GM12872 (cell line): Measurements from ENCODE around the gene TPCN2.

Source experiments
- TF ChIP-seq, protein P1 (sequence below): IDR thresholded peaks from 3 replicates; pipeline ENCODE4 v1.5.1; 2011; ENCODE audit warnings: low read depth, mild to moderate bottlenecking, low read length, moderate library complexity; ENCODE audit not compliant: insufficient read depth

The TPCN2 gene

DNA sequence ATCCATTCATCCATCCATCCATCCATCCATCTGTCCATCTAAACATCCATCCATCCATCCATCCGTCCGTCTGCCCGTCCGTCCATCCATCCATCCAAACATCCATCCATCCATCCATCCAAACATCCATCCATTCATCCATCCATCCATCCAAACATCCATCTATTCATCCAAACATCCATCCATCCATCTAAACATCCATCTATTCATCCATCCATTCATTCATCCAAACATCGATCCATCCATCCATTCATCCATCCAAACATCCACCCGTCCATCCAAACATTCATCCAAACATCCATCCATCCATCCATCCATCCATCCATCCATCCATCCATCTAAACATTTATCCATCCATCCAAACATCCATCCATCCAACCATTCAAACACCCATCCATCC is 61.7 kb downstream of the TPCN2 start:
- TF ChIP-seq, protein P1, sequence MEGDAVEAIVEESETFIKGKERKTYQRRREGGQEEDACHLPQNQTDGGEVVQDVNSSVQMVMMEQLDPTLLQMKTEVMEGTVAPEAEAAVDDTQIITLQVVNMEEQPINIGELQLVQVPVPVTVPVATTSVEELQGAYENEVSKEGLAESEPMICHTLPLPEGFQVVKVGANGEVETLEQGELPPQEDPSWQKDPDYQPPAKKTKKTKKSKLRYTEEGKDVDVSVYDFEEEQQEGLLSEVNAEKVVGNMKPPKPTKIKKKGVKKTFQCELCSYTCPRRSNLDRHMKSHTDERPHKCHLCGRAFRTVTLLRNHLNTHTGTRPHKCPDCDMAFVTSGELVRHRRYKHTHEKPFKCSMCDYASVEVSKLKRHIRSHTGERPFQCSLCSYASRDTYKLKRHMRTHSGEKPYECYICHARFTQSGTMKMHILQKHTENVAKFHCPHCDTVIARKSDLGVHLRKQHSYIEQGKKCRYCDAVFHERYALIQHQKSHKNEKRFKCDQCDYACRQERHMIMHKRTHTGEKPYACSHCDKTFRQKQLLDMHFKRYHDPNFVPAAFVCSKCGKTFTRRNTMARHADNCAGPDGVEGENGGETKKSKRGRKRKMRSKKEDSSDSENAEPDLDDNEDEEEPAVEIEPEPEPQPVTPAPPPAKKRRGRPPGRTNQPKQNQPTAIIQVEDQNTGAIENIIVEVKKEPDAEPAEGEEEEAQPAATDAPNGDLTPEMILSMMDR, result no peak

DNA sequence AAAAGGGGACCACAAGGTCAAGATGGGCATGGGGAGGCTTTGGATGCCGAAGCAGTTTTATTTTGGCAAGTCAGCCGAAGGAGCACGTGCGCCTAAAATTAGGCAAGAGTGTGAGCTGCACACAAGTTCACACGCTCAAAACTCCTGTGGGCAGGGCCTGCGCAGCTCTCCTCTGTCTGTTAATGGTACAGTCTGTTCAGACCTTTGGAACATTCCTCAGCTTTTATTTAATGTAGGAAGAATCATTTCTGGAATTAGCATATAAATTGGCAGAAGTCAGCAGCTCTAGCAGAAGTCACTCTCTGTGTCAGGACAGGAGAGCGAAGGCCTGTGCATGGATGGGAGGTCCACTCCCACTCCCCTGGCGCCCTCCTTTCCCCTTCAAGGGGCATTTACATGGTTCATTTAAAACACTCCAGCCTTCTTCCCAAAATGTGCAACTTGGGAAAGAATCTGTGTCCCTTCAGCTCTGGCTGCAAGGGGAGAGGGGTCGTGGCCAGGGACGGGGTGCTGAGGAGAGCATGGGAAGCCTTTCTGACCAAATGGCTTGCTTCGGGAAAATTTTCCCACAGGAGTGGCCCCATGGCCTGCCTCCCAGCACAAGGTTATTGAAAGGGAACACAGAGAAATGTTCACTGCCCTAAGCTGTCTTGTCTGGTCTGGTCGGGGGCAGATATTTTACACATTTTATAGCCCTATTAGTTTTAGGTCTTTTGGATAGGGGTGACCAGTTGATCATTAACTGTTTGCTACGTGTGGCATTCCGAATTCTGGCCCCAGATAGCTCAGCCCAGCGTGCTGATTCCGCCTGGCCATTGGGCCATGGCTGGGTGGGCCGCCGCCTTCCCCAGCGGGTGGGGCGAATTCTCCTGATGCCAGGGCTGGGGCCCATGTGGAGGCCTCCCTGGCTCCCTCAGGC is 63.2 kb downstream of the TPCN2 start:
- TF ChIP-seq, protein P1, result no peak

DNA sequence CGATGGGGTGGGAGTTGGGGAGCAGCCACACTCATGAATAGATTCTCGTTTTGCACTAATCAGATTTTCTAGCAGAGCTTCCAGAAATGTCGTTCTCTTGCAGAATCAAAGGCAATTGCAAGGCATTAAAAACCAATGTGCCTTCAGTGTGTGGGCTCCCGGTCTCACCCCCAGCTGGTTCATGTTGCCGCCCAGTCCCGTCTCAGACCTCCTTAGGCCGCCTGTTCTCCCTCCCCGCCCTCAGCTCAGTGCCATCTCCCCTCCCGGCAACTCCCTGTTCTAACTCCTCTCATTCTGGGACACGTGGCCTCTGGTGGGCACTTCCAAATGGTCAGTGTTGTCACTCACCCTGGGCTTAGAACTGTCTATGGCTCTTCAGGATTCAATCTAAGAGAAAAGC is 64.5 kb downstream of the TPCN2 start:
- TF ChIP-seq, protein P1, result no peak

DNA sequence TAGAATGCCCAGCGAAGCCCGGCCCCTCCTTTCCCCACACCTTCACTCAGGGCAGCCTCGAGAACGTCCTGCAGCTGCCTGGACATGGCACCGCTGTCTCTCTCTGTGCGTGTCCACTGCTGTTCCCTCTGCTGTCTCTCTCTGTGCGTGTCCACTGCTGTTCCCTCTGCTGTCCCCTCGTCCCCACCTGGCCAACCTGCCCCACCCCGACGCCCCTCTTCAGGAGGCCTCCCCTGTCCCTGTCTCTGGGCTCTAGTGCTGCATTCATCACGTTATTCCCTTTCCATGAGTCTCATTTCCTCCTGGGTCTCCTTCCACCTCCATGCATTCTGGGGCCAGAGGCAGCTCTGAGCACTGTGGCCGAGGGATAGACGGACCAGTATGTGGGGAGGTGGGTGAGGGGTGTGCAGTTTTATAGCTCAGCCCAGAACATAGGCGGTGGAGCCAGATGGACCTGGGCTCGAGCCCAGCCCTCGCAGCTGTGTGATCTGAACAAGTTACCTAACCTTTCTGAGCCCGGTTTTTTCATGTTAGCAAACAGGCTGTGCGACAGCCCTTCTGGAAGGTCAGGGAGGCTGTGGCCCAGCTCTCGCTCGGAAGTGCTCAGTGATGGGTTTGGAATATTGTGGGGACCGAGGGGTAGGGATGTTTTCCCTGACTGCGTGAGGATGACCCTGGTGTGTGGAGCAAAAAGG is 65.1 kb downstream of the TPCN2 start:
- TF ChIP-seq, protein P1, result no peak

DNA sequence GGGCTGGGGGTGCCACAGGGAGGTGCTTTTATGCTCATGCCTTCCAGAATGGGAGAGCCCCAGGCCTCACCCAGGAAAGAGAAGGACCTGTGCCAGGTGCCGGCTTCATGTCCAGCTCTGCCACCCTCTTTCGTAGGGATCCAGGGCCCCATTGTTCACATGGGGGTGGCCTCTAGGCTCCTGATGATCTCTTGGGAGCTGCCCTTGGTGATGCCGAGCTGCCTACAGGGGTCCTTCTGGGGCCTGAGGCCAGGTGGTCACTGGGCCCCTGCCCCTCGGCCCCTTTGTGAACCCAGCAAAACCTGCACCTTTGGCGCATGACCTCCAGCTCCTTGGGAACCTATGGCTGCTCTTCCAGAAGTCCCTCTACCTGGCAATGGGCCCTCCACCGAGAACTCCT is 65.6 kb downstream of the TPCN2 start:
- TF ChIP-seq, protein P1, result no peak

DNA sequence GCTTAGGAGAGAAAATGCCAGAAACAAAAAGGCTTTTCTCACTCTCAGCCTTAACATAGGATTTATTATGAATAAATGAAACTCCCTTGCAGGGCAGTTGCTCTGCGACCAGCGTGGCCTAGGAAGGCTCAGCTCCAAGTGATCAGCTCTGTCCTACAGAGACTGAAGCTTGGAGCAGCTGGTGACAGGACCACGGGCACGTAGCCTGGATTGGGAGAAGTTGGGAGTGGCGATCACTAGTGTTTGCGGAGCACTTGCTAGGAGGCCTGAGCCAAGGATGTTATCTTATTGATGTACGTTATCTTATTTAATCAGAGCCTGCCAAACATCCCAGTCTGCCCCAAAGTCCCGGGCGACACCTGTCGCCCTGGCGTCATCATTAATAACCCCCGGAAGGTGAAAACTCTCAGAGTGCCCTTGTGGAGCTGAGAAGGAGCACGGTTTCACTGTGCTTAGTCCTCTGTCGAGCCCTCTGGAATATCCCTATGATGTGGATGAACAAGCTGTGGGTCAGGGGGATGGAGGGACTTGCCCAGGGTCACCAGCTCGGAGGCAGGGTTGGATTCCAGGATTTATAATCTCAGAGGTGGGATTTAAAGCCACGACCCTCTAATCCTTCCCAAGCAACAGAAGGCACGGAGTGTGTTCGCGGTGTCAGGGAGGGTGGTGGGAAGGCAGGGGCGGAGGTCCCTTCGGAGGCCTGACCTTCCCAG is 66.2 kb downstream of the TPCN2 start:
- TF ChIP-seq, protein P1, result no peak
